Kidney (tissue), 22 donors: ENCODE data around the gene CLMP. TPM values are rescaled to one million over a fixed set of nuclear protein-coding genes. Genes with fewer than 3 reads are reported as not detected.
A peak's percentile ranks its signal among the peaks of the same experiment; 100 is the strongest.

Experiments
- DNase-seq, 5 donors: peaks; one replicate each; pipeline ENCODE4 v3.0.0-alpha.2; 2013 to 2020
- FAIRE-seq: peaks from 2 replicates; lab custom pipeline; 2012; peaks lifted over from hg19 to GRCh38; lab: Jason Lieb, UNC
- H3K27ac ChIP-seq, 2 donors: one replicate each; pipeline ENCODE4 v1.7.0; 2013; ENCODE audit warnings: low read depth in 2 of 2, low read length in 2 of 2, inconsistent platforms in 1 of 2
- H3K27me3 ChIP-seq: one replicate; pipeline ENCODE4 v1.7.1; 2013; ENCODE audit warnings: low read length, inconsistent platforms; ENCODE audit not compliant: control insufficient read depth, insufficient read depth
- H3K36me3 ChIP-seq, 3 donors: one replicate each; pipeline versions ENCODE4 v1.7.0 to v1.7.1; 2013; ENCODE audit warnings: low read length in 3 of 3, control low read depth in 1 of 3, inconsistent platforms in 1 of 3; ENCODE audit not compliant: insufficient read depth in 3 of 3, control insufficient read depth in 2 of 3
- H3K4me1 ChIP-seq, 3 donors: one replicate each; pipeline versions ENCODE4 v1.7.0 to v1.7.1; 2013; ENCODE audit warnings: low read length in 3 of 3, inconsistent platforms in 1 of 3, low read depth in 1 of 3; ENCODE audit not compliant: control insufficient read depth in 2 of 3, insufficient read depth in 2 of 3
- H3K4me3 ChIP-seq, 3 donors: one replicate each; pipeline versions ENCODE4 v1.7.0 to v1.8.1; 2013; ENCODE audit warnings: low read length in 3 of 3, control low read depth in 1 of 3, inconsistent platforms in 1 of 3
- H3K9ac ChIP-seq, 3 donors: one replicate each; pipeline versions ENCODE4 v1.7.0 to v1.7.1; 2013; ENCODE audit warnings: low read length in 3 of 3, control low read depth in 1 of 3, inconsistent platforms in 1 of 3
- H3K9me3 ChIP-seq, 3 donors: one replicate each; pipeline versions ENCODE4 v1.7.0 to v1.7.1; 2013; ENCODE audit warnings: low read length in 3 of 3, control low read depth in 1 of 3, inconsistent platforms in 1 of 3; ENCODE audit not compliant: control insufficient read depth in 2 of 3, insufficient read depth in 1 of 3
- CTCF ChIP-seq: IDR thresholded peaks from 3 replicates; pipeline ENCODE4 v1.5.1; 2012; ENCODE audit warnings: mild to moderate bottlenecking, moderate library complexity, borderline replicate concordance; ENCODE audit not compliant: insufficient read depth; ENCODE audit errors: extremely low read depth
- intact Hi-C: fragments of 100-400 bp; cut with DNase I; formaldehyde crosslinking; loops from one replicate; pipeline ENCODE4 v1.11.1; 2022
- long read RNA-seq, 10 donors: library from polyadenylated mRNA in 1 of 10; unstranded in 1 of 10; transcript quantifications; one replicate each; pipeline ENCODE4 v2.0.0 and lab custom pipeline, GENCODE V29; 2021 to 2026
- polyA plus RNA-seq: library from polyadenylated mRNA; stranded (reverse); fragments of 350-450 nt; fragmentation: Illumina TruSeq; extraction: RNeasy Lipid Tissue Mini Kit (QIAGEN cat#74804); gene quantifications from one replicate; pipeline ENCODE4 v1.2.3, GENCODE V29; 2014; ENCODE audit warnings: low read depth, low replicate concordance; ENCODE audit not compliant: insufficient read depth
- total RNA-seq: library from RNA; stranded (reverse); fragmentation: NEBNext Ultra II Directional; extraction: Animal tissue kit (Norgen Biotek cat#: 25700); gene quantifications from one replicate; pipeline ENCODE4 v1.2.1, GENCODE V29; 2021
- donor health status: control.
- donor health status: control.
- donor health status: control.
- donor health status: control.
- donor health status: control.
- donor health status: DM: yes; HTN: yes; CAD: no.
- donor health status: Normal renal cell carcinoma (clear cell type).

CLMP gene
- total RNA-seq (6.8 TPM), polyA plus RNA-seq (1.2 TPM)
- long read RNA-seq, donor 1, full-length matches to known transcripts = 4 of 4 reads
- long read RNA-seq, donor 1, partial matches to known transcripts = 0 of 4 reads
- long read RNA-seq, donor 1, other reads (novel, unspliced or antisense) = 0 of 4 reads
- long read RNA-seq, donor 2, full-length matches to known transcripts = 4 of 4 reads
- long read RNA-seq, donor 2, partial matches to known transcripts = 0 of 4 reads
- long read RNA-seq, donor 2, other reads (novel, unspliced or antisense) = 0 of 4 reads
- long read RNA-seq, donor 3, full-length matches to known transcripts = 3 of 3 reads
- long read RNA-seq, donor 3, partial matches to known transcripts = 0 of 3 reads
- long read RNA-seq, donor 3, other reads (novel, unspliced or antisense) = 0 of 3 reads
- long read RNA-seq, donor 4, full-length matches to known transcripts = 5 of 18 reads
- long read RNA-seq, donor 4, partial matches to known transcripts = 13 of 18 reads
- long read RNA-seq, donor 4, other reads (novel, unspliced or antisense) = 0 of 18 reads
- long read RNA-seq, donor 5 = 0 reads
- long read RNA-seq, donor 6, full-length matches to known transcripts = 1 of 1 reads
- long read RNA-seq, donor 6, partial matches to known transcripts = 0 of 1 reads
- long read RNA-seq, donor 6, other reads (novel, unspliced or antisense) = 0 of 1 reads
- long read RNA-seq, donor 7, full-length matches to known transcripts = 1 of 1 reads
- long read RNA-seq, donor 7, partial matches to known transcripts = 0 of 1 reads
- long read RNA-seq, donor 7, other reads (novel, unspliced or antisense) = 0 of 1 reads
- long read RNA-seq, donor 8, full-length matches to known transcripts = 7 of 7 reads
- long read RNA-seq, donor 8, partial matches to known transcripts = 0 of 7 reads
- long read RNA-seq, donor 8, other reads (novel, unspliced or antisense) = 0 of 7 reads
- long read RNA-seq, donor 9, full-length matches to known transcripts = 2 of 2 reads
- long read RNA-seq, donor 9, partial matches to known transcripts = 0 of 2 reads
- long read RNA-seq, donor 9, other reads (novel, unspliced or antisense) = 0 of 2 reads
- long read RNA-seq, donor 10, full-length matches to known transcripts = 6 of 11 reads
- long read RNA-seq, donor 10, partial matches to known transcripts = 5 of 11 reads
- long read RNA-seq, donor 10, other reads (novel, unspliced or antisense) = 0 of 11 reads

GRCh38 chr11:123195188-123196059 is at the start of gene CLMP:
CLMP (minus strand) TSS chr11:123195248; CDS start chr11:123194940, 308 bp downstream.
- Histone ChIP-seq H3K27me3 (no peaks in the 10 kb centered on the region), H3K9ac (peak within 1 kb of the TSS in 1 of 3 donors; percentile 46), H3K4me1 (peaks cover 0 to 8% (median 0%) of the 10 kb centered on the region in 3 donors), H3K4me3 (peak within 1 kb of the TSS; percentile 45 to 62 (median 48)), H3K36me3 (no peaks in the 10 kb centered on the region), H3K27ac (no peak within 1 kb of the TSS), H3K9me3 (no peaks in the 10 kb centered on the region)
- TF ChIP-seq CTCF = no peak
- intact Hi-C loops = no loop called here
- DNase-seq (peak; percentile 80 to 93 (median 84)), FAIRE-seq (no peak)

- no peak for DNase-seq
- no peak for TF ChIP-seq CTCF
- H3K36me3 ChIP-seq = no peaks in the 10 kb centered on the region
- no peak overlapping the region for H3K27ac ChIP-seq
- no peaks in the 10 kb centered on the region for H3K4me1 ChIP-seq
- H3K27me3 ChIP-seq = no peaks in the 10 kb centered on the region
- FAIRE-seq = no peak
- intact Hi-C loops = no loop called here
- H3K4me3 ChIP-seq = no peak overlapping the region
- no peaks in the 10 kb centered on the region for H3K9me3 ChIP-seq
- no peak overlapping the region for H3K9ac ChIP-seq
These were observed 47.0 kb upstream of the CLMP start for GRCh38 chr11:123241874-123242543.

GRCh38 chr11:123241294-123241693 is 46.2 kb upstream of the CLMP start:
- Histone ChIP-seq H3K4me3 (no peak overlapping the region), H3K36me3 (no peaks in the 10 kb centered on the region), H3K9ac (no peak overlapping the region), H3K27me3 (no peaks in the 10 kb centered on the region), H3K27ac (no peak overlapping the region), H3K9me3 (no peaks in the 10 kb centered on the region), H3K4me1 (no peaks in the 10 kb centered on the region)
- no peak for TF ChIP-seq CTCF
- FAIRE-seq (no peak), DNase-seq (no peak)
- intact Hi-C loops = no loop called here
